COLO829 (cell line): ENCODE results near the gene ARFGAP1.

Source experiments
- DNase-seq: peaks from one replicate; pipeline ENCODE4 v3.0.0; 2012; ENCODE audit warnings: low spot score

Gene ARFGAP1

GRCh38 chr20:63279931-63280330 is 7.3 kb downstream of the ARFGAP1 start:
- no peak for DNase-seq

GRCh38 chr20:63280371-63280770 is 7.8 kb downstream of the ARFGAP1 start:
- no peak for DNase-seq

GRCh38 chr20:63280929-63281545 is 8.4 kb downstream of the ARFGAP1 start:
- DNase-seq: no peak

- no peak for DNase-seq
These were observed 9.4 kb downstream of the ARFGAP1 start for GRCh38 chr20:63281742-63282665.

- no peak for DNase-seq
These were observed 10.3 kb downstream of the ARFGAP1 start for GRCh38 chr20:63282946-63283345.

- no peak for DNase-seq
These were observed 10.9 kb downstream of the ARFGAP1 start for GRCh38 chr20:63283397-63284082.

- DNase-seq: no peak
These were observed 11.4 kb downstream of the ARFGAP1 start for GRCh38 chr20:63284083-63284440.

GRCh38 chr20:63284544-63284949 is 11.9 kb downstream of the ARFGAP1 start:
- no peak for DNase-seq

GRCh38 chr20:63284981-63285524 is 12.4 kb downstream of the ARFGAP1 start:
- no peak for DNase-seq

- DNase-seq: no peak
These were observed 13.3 kb downstream of the ARFGAP1 start for GRCh38 chr20:63285636-63286615.

GRCh38 chr20:63286781-63287696 is 14.4 kb downstream of the ARFGAP1 start:
- no peak for DNase-seq

- DNase-seq: no peak
These were observed 15.3 kb downstream of the ARFGAP1 start for GRCh38 chr20:63287697-63288580.

GRCh38 chr20:63288581-63289251 is 16.1 kb downstream of the ARFGAP1 start:
- no peak for DNase-seq

GRCh38 chr20:63289311-63290135 is 16.9 kb downstream of the ARFGAP1 start:
- DNase-seq: no peak

- no peak for DNase-seq
These were observed 17.6 kb downstream of the ARFGAP1 start for GRCh38 chr20:63290136-63290676.

- peak; percentile 69 for DNase-seq
These were observed 18.3 kb downstream of the ARFGAP1 start for GRCh38 chr20:63290677-63291472.

GRCh38 chr20:63291811-63292210 is 19.2 kb downstream of the ARFGAP1 start:
- DNase-seq: no peak
